ENCODE measurements around the gene RELN. TPM values are rescaled to one million over a fixed set of nuclear protein-coding genes. Genes with fewer than 3 reads are reported as not detected.

RELN gene
- total RNA-seq, 1 experiment from 2014 or later = 0.20 TPM

DNA sequence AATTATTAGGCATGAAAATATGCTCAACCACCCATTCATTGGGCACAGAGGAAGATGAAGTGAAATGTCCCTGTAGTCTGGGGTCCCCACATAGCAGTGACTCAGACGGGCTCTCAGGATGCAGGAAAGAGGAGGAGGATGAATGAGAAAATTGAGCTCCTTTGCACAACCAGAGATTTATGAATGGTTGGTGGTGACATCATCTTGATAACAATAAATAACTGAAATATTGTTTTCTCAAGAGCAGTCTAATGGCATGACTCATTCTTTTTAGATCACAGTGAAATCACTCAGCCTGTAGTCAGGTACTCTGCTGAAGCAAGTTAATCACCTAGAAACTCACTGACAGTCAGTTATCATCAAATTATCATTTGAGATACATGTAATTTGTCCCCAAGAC lies 254.1 kb downstream of the RELN start:
- Mint-ChIP-seq H3K4me1 (peaks cover 4% of the 10 kb centered on the region), H3K36me3 (peaks cover 10% of the 10 kb centered on the region), H3K27me3 (ENCODE audit: low read depth) (no peaks in the 10 kb centered on the region; the same call in 1 of the 2 replicates), H3K4me3 (no peak overlapping the region), H3K27ac (no peak overlapping the region), H3K9me3 (peaks cover 19% of the 10 kb centered on the region)
- ATAC-seq = no peak
- CTCF ChIA-PET = no interaction called here
- TF ChIP-seq, protein P1, sequence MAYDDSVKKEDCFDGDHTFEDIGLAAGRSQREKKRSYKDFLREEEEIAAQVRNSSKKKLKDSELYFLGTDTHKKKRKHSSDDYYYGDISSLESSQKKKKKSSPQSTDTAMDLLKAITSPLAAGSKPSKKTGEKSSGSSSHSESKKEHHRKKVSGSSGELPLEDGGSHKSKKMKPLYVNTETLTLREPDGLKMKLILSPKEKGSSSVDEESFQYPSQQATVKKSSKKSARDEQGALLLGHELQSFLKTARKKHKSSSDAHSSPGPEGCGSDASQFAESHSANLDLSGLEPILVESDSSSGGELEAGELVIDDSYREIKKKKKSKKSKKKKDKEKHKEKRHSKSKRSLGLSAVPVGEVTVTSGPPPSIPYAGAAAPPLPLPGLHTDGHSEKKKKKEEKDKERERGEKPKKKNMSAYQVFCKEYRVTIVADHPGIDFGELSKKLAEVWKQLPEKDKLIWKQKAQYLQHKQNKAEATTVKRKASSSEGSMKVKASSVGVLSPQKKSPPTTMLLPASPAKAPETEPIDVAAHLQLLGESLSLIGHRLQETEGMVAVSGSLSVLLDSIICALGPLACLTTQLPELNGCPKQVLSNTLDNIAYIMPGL (CRISPR knock-in tag; IDR thresholded peaks at IDR 0.05) = no peak
- TF ChIP-seq GTF2I (CRISPR knock-in tag; conservative IDR thresholded peaks at IDR 0.05) (no peak), ATF1 (CRISPR knock-in tag; IDR thresholded peaks at IDR 0.05) (no peak), RELA (CRISPR knock-in tag; IDR thresholded peaks at IDR 0.05; ENCODE audit: borderline replicate concordance) (no peak), SMAD3 (CRISPR knock-in tag; IDR thresholded peaks at IDR 0.05; ENCODE audit: borderline replicate concordance) (no peak), TCF7 (CRISPR knock-in tag; IDR thresholded peaks at IDR 0.05; ENCODE audit: low read depth) (no peak), JUN (CRISPR knock-in tag; IDR thresholded peaks at IDR 0.05) (no peak), RORB (CRISPR knock-in tag; IDR thresholded peaks at IDR 0.05) (no peak), FOXJ3 (CRISPR knock-in tag; IDR thresholded peaks at IDR 0.05; ENCODE audit: borderline replicate concordance) (no peak)
- TF ChIP-seq, protein P2, sequence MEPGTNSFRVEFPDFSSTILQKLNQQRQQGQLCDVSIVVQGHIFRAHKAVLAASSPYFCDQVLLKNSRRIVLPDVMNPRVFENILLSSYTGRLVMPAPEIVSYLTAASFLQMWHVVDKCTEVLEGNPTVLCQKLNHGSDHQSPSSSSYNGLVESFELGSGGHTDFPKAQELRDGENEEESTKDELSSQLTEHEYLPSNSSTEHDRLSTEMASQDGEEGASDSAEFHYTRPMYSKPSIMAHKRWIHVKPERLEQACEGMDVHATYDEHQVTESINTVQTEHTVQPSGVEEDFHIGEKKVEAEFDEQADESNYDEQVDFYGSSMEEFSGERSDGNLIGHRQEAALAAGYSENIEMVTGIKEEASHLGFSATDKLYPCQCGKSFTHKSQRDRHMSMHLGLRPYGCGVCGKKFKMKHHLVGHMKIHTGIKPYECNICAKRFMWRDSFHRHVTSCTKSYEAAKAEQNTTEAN (CRISPR knock-in tag; IDR thresholded peaks at IDR 0.05) = no peak
- TF ChIP-seq, protein P3, sequence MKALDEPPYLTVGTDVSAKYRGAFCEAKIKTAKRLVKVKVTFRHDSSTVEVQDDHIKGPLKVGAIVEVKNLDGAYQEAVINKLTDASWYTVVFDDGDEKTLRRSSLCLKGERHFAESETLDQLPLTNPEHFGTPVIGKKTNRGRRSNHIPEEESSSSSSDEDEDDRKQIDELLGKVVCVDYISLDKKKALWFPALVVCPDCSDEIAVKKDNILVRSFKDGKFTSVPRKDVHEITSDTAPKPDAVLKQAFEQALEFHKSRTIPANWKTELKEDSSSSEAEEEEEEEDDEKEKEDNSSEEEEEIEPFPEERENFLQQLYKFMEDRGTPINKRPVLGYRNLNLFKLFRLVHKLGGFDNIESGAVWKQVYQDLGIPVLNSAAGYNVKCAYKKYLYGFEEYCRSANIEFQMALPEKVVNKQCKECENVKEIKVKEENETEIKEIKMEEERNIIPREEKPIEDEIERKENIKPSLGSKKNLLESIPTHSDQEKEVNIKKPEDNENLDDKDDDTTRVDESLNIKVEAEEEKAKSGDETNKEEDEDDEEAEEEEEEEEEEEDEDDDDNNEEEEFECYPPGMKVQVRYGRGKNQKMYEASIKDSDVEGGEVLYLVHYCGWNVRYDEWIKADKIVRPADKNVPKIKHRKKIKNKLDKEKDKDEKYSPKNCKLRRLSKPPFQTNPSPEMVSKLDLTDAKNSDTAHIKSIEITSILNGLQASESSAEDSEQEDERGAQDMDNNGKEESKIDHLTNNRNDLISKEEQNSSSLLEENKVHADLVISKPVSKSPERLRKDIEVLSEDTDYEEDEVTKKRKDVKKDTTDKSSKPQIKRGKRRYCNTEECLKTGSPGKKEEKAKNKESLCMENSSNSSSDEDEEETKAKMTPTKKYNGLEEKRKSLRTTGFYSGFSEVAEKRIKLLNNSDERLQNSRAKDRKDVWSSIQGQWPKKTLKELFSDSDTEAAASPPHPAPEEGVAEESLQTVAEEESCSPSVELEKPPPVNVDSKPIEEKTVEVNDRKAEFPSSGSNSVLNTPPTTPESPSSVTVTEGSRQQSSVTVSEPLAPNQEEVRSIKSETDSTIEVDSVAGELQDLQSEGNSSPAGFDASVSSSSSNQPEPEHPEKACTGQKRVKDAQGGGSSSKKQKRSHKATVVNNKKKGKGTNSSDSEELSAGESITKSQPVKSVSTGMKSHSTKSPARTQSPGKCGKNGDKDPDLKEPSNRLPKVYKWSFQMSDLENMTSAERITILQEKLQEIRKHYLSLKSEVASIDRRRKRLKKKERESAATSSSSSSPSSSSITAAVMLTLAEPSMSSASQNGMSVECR (CRISPR knock-in tag; IDR thresholded peaks at IDR 0.05; ENCODE audit: borderline replicate concordance) = no peak
- TF ChIP-seq, protein P4, sequence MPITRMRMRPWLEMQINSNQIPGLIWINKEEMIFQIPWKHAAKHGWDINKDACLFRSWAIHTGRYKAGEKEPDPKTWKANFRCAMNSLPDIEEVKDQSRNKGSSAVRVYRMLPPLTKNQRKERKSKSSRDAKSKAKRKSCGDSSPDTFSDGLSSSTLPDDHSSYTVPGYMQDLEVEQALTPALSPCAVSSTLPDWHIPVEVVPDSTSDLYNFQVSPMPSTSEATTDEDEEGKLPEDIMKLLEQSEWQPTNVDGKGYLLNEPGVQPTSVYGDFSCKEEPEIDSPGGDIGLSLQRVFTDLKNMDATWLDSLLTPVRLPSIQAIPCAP (CRISPR knock-in tag; IDR thresholded peaks at IDR 0.05) = no peak
- TF ChIP-seq, protein P5, sequence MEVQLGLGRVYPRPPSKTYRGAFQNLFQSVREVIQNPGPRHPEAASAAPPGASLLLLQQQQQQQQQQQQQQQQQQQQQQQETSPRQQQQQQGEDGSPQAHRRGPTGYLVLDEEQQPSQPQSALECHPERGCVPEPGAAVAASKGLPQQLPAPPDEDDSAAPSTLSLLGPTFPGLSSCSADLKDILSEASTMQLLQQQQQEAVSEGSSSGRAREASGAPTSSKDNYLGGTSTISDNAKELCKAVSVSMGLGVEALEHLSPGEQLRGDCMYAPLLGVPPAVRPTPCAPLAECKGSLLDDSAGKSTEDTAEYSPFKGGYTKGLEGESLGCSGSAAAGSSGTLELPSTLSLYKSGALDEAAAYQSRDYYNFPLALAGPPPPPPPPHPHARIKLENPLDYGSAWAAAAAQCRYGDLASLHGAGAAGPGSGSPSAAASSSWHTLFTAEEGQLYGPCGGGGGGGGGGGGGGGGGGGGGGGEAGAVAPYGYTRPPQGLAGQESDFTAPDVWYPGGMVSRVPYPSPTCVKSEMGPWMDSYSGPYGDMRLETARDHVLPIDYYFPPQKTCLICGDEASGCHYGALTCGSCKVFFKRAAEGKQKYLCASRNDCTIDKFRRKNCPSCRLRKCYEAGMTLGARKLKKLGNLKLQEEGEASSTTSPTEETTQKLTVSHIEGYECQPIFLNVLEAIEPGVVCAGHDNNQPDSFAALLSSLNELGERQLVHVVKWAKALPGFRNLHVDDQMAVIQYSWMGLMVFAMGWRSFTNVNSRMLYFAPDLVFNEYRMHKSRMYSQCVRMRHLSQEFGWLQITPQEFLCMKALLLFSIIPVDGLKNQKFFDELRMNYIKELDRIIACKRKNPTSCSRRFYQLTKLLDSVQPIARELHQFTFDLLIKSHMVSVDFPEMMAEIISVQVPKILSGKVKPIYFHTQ (CRISPR knock-in tag; IDR thresholded peaks at IDR 0.05) = no peak
- no peak for DNase-seq (ENCODE audit: low spot score)
- POLR2A ChIA-PET = no interaction called here

DNA sequence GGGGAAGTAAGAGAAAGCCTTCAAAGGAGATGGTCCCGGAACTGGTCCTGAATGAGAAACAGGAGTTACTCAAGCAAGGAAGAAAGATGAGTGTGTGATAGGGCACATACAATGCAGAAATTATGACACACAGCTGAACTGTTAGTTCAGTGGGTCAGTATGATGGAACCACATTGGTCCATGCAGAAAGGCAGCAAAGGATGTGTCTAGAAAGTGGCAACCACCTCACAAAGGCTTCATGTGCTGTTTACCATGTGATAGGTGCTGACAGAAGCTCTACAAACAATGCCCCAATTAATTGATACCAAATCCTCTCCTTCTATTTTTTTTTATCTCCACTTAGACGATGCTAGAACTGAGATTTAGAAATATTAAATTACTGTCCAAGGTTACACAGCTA lies 258.3 kb downstream of the RELN start:
- CTCF ChIA-PET = no interaction called here
- Mint-ChIP-seq H3K27ac (no peak overlapping the region), H3K4me3 (no peak overlapping the region), H3K27me3 (ENCODE audit: low read depth) (no peaks in the 10 kb centered on the region), H3K36me3 (no peaks in the 10 kb centered on the region), H3K9me3 (peaks cover 9% of the 10 kb centered on the region), H3K4me1 (no peaks in the 10 kb centered on the region)
- TF ChIP-seq SMAD4 (CRISPR knock-in tag; IDR thresholded peaks at IDR 0.05) (no peak), GRHL2 (CRISPR knock-in tag; IDR thresholded peaks at IDR 0.05; ENCODE audit: insufficient replicate concordance, severe bottlenecking) (no peak)
- TF ChIP-seq, protein P6, sequence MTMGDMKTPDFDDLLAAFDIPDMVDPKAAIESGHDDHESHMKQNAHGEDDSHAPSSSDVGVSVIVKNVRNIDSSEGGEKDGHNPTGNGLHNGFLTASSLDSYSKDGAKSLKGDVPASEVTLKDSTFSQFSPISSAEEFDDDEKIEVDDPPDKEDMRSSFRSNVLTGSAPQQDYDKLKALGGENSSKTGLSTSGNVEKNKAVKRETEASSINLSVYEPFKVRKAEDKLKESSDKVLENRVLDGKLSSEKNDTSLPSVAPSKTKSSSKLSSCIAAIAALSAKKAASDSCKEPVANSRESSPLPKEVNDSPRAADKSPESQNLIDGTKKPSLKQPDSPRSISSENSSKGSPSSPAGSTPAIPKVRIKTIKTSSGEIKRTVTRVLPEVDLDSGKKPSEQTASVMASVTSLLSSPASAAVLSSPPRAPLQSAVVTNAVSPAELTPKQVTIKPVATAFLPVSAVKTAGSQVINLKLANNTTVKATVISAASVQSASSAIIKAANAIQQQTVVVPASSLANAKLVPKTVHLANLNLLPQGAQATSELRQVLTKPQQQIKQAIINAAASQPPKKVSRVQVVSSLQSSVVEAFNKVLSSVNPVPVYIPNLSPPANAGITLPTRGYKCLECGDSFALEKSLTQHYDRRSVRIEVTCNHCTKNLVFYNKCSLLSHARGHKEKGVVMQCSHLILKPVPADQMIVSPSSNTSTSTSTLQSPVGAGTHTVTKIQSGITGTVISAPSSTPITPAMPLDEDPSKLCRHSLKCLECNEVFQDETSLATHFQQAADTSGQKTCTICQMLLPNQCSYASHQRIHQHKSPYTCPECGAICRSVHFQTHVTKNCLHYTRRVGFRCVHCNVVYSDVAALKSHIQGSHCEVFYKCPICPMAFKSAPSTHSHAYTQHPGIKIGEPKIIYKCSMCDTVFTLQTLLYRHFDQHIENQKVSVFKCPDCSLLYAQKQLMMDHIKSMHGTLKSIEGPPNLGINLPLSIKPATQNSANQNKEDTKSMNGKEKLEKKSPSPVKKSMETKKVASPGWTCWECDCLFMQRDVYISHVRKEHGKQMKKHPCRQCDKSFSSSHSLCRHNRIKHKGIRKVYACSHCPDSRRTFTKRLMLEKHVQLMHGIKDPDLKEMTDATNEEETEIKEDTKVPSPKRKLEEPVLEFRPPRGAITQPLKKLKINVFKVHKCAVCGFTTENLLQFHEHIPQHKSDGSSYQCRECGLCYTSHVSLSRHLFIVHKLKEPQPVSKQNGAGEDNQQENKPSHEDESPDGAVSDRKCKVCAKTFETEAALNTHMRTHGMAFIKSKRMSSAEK (CRISPR knock-in tag; IDR thresholded peaks at IDR 0.05; ENCODE audit: borderline replicate concordance) = no peak
- POLR2A ChIA-PET = no interaction called here
- ATAC-seq (no peak), DNase-seq (ENCODE audit: low spot score) (no peak)
